Spleen (tissue), 11 donors: Measurements from ENCODE around the gene GPR142. TPM values are rescaled to one million over a fixed set of nuclear protein-coding genes. Genes with fewer than 3 reads are reported as not detected.

ENCODE experiments used
- DNase-seq: peaks from one replicate; pipeline ENCODE4 v3.0.0-alpha.2; 2020
- H3K27ac ChIP-seq, 8 donors: fragments of 200-600 bp; sonication (generic) in 7 of 8; 1 replicate in 4 of 8; 2 replicates in 4 of 8; pipeline versions ENCODE4 v1.5.0 to v1.8.0; 2016 to 2021; ENCODE audit warnings: inconsistent platforms in 4 of 8, mild to moderate bottlenecking in 4 of 8, moderate library complexity in 1 of 8
- H3K27me3 ChIP-seq, 7 donors: fragments of 200-600 bp; sonication (generic) in 6 of 7; replicated peaks in 1 of 7; 1 replicate in 4 of 7; 2 replicates in 3 of 7; pipeline versions ENCODE4 v1.5.0 to v1.8.0; 2016 to 2021; ENCODE audit warnings: inconsistent platforms in 3 of 7, mild to moderate bottlenecking in 1 of 7
- H3K36me3 ChIP-seq, 6 donors: fragments of 200-600 bp; sonication (generic) in 5 of 6; 1 replicate in 4 of 6; 2 replicates in 2 of 6; pipeline versions ENCODE4 v1.5.0 to v1.8.0; 2016 to 2021; ENCODE audit warnings: inconsistent platforms in 2 of 6
- H3K4me1 ChIP-seq, 6 donors: fragments of 200-600 bp; sonication (generic) in 5 of 6; 1 replicate in 3 of 6; 2 replicates in 3 of 6; pipeline versions ENCODE4 v1.5.0 to v1.8.0; 2016 to 2021; ENCODE audit warnings: inconsistent platforms in 3 of 6
- H3K4me3 ChIP-seq, 8 donors: fragments of 200-600 bp; sonication (generic) in 7 of 8; 1 replicate in 4 of 8; 2 replicates in 4 of 8; pipeline versions ENCODE4 v1.5.0 to v1.8.0; 2016 to 2021; ENCODE audit warnings: inconsistent platforms in 4 of 8, mild to moderate bottlenecking in 4 of 8, moderate library complexity in 2 of 8
- H3K9me3 ChIP-seq, 8 donors: fragments of 200-600 bp; sonication (generic) in 7 of 8; 1 replicate in 4 of 8; 2 replicates in 4 of 8; pipeline versions ENCODE4 v1.5.0 to v1.8.0; 2016 to 2021; ENCODE audit warnings: inconsistent platforms in 4 of 8
- POLR2A ChIP-seq, 3 donors: fragments of 450-650 bp; IDR thresholded peaks; one replicate each; pipeline ENCODE4 v1.5.1; 2017; ENCODE audit warnings: antibody characterized with exemption in 3 of 3, mild to moderate bottlenecking in 1 of 3
- POLR2AphosphoS5 ChIP-seq, 3 donors: sonication (generic); formaldehyde crosslinking; IDR thresholded peaks; one replicate each; pipeline ENCODE4 v1.5.1; 2017; ENCODE audit warnings: antibody characterized with exemption in 3 of 3
- WGBS, 5 donors: extraction: QIAGEN DNeasy Blood & Tissue Kit in 3 of 5; methylation state at CpG; one replicate each; pipeline versions ENCODE4 v1.1.5 to v1.1.7; 2013 to 2018; 5-methylcytosine and 5-hydroxymethylcytosine counted together
- intact Hi-C: fragments of 100-400 bp; cut with DNase I; formaldehyde crosslinking; loops from one replicate; pipeline ENCODE4 v1.15.0; 2023; ENCODE audit warnings: low total_unique reads
- polyA plus RNA-seq, 3 donors: library from polyadenylated mRNA; stranded (reverse); fragments of 200-250 nt; gene quantifications; one replicate each; pipeline ENCODE4 v1.2.1, GENCODE V29; 2013
- small RNA-seq, 4 donors: library from RNA; depleted of rRNA; stranded (forward); fragments of <200 nt; gene quantifications; one replicate each; pipeline ENCODE3, GENCODE V24; 2016
- total RNA-seq, 7 donors: library from RNA; depleted of rRNA in 3 of 7; stranded (reverse); fragments of >200 nt in 3 of 7; fragmentation: NEBNext Ultra II Directional in 4 of 7; extraction: Animal tissue kit (Norgen Biotek cat#: 25700) in 4 of 7; gene quantifications; one replicate each; pipeline versions ENCODE4 v1.1.0 to v1.2.1, GENCODE V29; 2016 to 2021
- TF ChIP-seq, protein P1 (sequence below), 11 experiments: fragments of 200-600 bp in 7 of 11; fragments of 450-650 bp in 4 of 11; sonication (generic) in 4 of 11; IDR thresholded peaks in 8 of 11; conservative IDR thresholded peaks in 3 of 11; 1 replicate in 7 of 11; 2 replicates in 4 of 11; pipeline versions ENCODE4 v1.4.0 to v1.8.0; 2016 to 2021; ENCODE audit warnings: antibody characterized with exemption in 11 of 11, inconsistent platforms in 4 of 11, mild to moderate bottlenecking in 1 of 11
- donor health status: healthy with polysubstance abuse.
- donor health status: DM: no; HTN: no; CAD: no; lungs with moderate emphysema.
- donor health status: DM: no; HTN: no; CAD: no.
- donor health status: Bipolar disorder and iron deficiency.
- donor health status: healthy.
- donor health status: DM: no; HTN: no; CAD: no.
- donor health status: DM: yes; HTN: yes; CAD: no.

The GPR142 gene
- total and polyA plus RNA-seq, 10 donors = 0.09 to 3.1 (median 1.7) TPM

- Histone ChIP-seq H3K27ac (no peak overlapping the region), H3K27me3 (no peaks in the 10 kb centered on the region), H3K36me3 (no peaks in the 10 kb centered on the region), H3K4me3 (no peak overlapping the region), H3K4me1 (no peaks in the 10 kb centered on the region), H3K9me3 (no peaks in the 10 kb centered on the region)
- intact Hi-C loops = no loop called here
- 91 to 96% (median 94%) methylated on average over 13 of the region's 13 CpGs for WGBS, 5 donors
- DNase-seq = no peak
- TF ChIP-seq, protein P1, sequence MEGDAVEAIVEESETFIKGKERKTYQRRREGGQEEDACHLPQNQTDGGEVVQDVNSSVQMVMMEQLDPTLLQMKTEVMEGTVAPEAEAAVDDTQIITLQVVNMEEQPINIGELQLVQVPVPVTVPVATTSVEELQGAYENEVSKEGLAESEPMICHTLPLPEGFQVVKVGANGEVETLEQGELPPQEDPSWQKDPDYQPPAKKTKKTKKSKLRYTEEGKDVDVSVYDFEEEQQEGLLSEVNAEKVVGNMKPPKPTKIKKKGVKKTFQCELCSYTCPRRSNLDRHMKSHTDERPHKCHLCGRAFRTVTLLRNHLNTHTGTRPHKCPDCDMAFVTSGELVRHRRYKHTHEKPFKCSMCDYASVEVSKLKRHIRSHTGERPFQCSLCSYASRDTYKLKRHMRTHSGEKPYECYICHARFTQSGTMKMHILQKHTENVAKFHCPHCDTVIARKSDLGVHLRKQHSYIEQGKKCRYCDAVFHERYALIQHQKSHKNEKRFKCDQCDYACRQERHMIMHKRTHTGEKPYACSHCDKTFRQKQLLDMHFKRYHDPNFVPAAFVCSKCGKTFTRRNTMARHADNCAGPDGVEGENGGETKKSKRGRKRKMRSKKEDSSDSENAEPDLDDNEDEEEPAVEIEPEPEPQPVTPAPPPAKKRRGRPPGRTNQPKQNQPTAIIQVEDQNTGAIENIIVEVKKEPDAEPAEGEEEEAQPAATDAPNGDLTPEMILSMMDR (IDR thresholded peaks at IDR 0.05 in 8 of 11, conservative IDR thresholded peaks at IDR 0.05 in 3 of 11) = no peak
- TF ChIP-seq POLR2A (IDR thresholded peaks at IDR 0.05) (no peak), POLR2AphosphoS5 (IDR thresholded peaks at IDR 0.05) (no peak)
Measured at GRCh38 chr17:74415608-74416396, 48.5 kb downstream of the GPR142 start.

DNA sequence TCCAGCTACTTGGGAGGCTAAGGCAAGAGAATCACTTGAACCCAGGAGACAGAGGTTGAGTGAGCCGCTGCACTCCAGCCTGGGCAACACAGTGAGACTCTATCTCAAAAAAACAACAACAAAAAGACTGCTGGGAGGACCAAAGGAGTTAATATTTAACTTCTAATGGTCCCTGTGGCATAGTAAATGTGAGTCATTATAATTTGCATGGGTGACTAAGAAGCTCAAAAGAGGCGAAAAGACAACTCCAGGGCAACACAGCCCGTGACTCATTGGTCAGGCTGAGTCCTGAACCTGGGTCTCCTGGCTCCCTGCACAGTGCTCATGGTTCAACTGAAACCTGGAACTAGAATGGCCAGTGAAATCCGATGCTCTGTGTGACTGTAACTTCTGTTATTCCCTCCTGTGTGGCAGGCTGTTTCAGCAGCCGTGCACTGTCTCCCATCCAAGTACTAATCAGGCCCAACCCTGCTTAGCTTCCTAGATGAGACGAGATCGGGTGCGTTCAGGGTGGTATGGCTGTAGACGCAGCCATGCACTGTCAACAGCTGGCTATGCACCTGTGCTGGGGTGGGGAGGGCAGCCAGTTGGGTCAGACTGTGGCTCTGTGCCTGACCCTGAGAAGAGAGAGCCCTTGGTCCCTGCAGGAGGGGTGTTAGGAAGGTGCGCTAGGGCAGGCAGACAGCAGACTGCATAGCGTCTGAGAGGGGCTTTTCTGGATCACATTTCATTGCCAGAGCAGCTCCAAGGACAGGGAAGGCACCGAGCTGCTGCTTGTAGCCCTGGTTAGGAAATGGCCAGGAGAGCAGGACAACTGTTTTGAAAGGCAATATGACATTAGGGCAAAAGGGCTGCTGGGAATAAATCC is 50.1 kb downstream of the GPR142 start:
- no peak overlapping the region for H3K27ac ChIP-seq
- TF ChIP-seq POLR2AphosphoS5 (IDR thresholded peaks at IDR 0.05) (no peak), POLR2A (IDR thresholded peaks at IDR 0.05) (no peak)
- TF ChIP-seq, protein P1 (IDR thresholded peaks at IDR 0.05 in 8 of 11, conservative IDR thresholded peaks at IDR 0.05 in 3 of 11) = no peak
- whole genome bisulfite sequencing, 5 donors = 59 to 83% (median 81%) methylated on average over 12 of the region's 12 CpGs
- no peaks in the 10 kb centered on the region for H3K9me3 ChIP-seq
- no peaks in the 10 kb centered on the region for H3K4me1 ChIP-seq
- DNase-seq = no peak
- H3K4me3 ChIP-seq = no peak overlapping the region
- no peaks in the 10 kb centered on the region for H3K36me3 ChIP-seq
- H3K27me3 ChIP-seq = no peaks in the 10 kb centered on the region
- intact Hi-C loops = no loop called here

DNA sequence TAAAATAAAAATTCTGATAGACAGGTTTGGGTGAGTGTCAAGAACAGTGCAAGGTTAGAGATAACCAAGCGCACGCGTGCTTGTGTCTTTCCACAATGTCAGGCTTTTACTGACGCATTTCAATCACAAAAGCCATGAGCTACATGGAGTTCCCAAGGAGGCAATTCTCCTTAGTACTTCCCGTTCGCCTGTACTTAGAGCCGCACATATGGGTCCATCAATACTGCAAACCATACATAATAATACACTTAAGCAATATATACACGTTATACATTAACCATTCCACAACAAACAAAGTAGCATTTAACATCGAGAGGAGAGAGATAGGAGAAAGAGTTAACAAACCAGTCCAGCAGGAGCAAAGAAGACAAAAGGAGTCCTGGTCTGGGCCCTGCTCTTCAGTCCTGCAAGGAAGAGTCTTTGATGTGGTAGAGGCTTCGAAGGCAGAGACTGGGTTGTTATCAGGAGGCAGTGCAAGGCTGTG is 52.7 kb downstream of the GPR142 start:
- no peaks in the 10 kb centered on the region for H3K9me3 ChIP-seq
- H3K27me3 ChIP-seq = peaks cover 0 to 5% (median 0%) of the 10 kb centered on the region in 7 donors
- H3K4me3 ChIP-seq = no peak overlapping the region
- DNase-seq = no peak
- no peak for TF ChIP-seq POLR2AphosphoS5 (IDR thresholded peaks at IDR 0.05)
- no peak for TF ChIP-seq POLR2A (IDR thresholded peaks at IDR 0.05)
- TF ChIP-seq, protein P1 (IDR thresholded peaks at IDR 0.05 in 8 of 11, conservative IDR thresholded peaks at IDR 0.05 in 3 of 11) = no peak
- WGBS, 5 donors = 90 to 92% (median 91%) methylated on average over 10 of the region's 10 CpGs
- no peak overlapping the region for H3K27ac ChIP-seq
- intact Hi-C loops = no loop called here
- no peaks in the 10 kb centered on the region for H3K4me1 ChIP-seq
- no peaks in the 10 kb centered on the region for H3K36me3 ChIP-seq

Small RNA genes lying within 50 kb of the gene (small RNA-seq; reads per million reads assigned to genes)
- gene RNA5SP448 = 0.06 to 0.21 (median 0.07) reads per million in 4 donors

Other genes with a start within 250 kb of the GPR142 start
- 1,000 to 10,000 TPM in 1 of 7 donors, 100 to 1,000 TPM in 6; 311 to 1,013 (median 730) TPM for gene RPL38, start 163.8 kb upstream of the GPR142 start, total RNA-seq
- gene RPL38, start 163.8 kb upstream of the GPR142 start, polyA plus RNA-seq = 1,000 to 10,000 TPM; 2,252 to 3,463 (median 3,460) TPM
- gene TTYH2, start 153.9 kb upstream of the GPR142 start, total RNA-seq = 10 to 100 TPM; 15.0 to 22.7 (median 21.0) TPM
- gene TTYH2, start 153.9 kb upstream of the GPR142 start, polyA plus RNA-seq = 1 to 10 TPM; 2.7 to 5.5 (median 4.0) TPM
- under 1 TPM in 3 of 7 donors, not detected in 4; 0.23 to 0.67 (median 0.29) TPM for gene DNAI2, start 93.3 kb upstream of the GPR142 start, total RNA-seq
- under 1 TPM in 2 of 3 donors, not detected in 1; 0.35 to 0.72 TPM for gene DNAI2, start 93.3 kb upstream of the GPR142 start, polyA plus RNA-seq
- 10 to 100 TPM; 15.9 to 48.2 (median 24.1) TPM for gene KIF19, start 41.3 kb upstream of the GPR142 start, total RNA-seq
- 10 to 100 TPM in 2 of 3 donors, 1 to 10 TPM in 1; 5.7 to 22.8 (median 13.3) TPM for gene KIF19, start 41.3 kb upstream of the GPR142 start, polyA plus RNA-seq
- under 1 TPM in 1 of 7 donors, not detected in 6; 0.51 TPM for gene BTBD17, start 5.6 kb upstream of the GPR142 start, total RNA-seq
- gene BTBD17, start 5.6 kb upstream of the GPR142 start, polyA plus RNA-seq = under 1 TPM in 1 of 3 donors, not detected in 2; 0.06 TPM
- 10 to 100 TPM; 24.1 to 70.0 (median 36.6) TPM for gene GPRC5C, start 64.6 kb downstream of the GPR142 start, total RNA-seq
- 10 to 100 TPM; 11.0 to 19.7 (median 18.9) TPM for gene GPRC5C, start 64.6 kb downstream of the GPR142 start, polyA plus RNA-seq
- gene CD300A, start 99.1 kb downstream of the GPR142 start, total RNA-seq = 100 to 1,000 TPM in 6 of 7 donors, 10 to 100 TPM in 1; 95.6 to 142 (median 111) TPM
- gene CD300A, start 99.1 kb downstream of the GPR142 start, polyA plus RNA-seq = 10 to 100 TPM; 34.2 to 93.3 (median 76.1) TPM
- 1 to 10 TPM; 1.2 to 5.6 (median 3.0) TPM for gene CD300LB, start 164.0 kb downstream of the GPR142 start, total RNA-seq
- 1 to 10 TPM in 2 of 3 donors, under 1 TPM in 1; 0.47 to 2.0 (median 1.0) TPM for gene CD300LB, start 164.0 kb downstream of the GPR142 start, polyA plus RNA-seq
- gene CD300C, start 178.6 kb downstream of the GPR142 start, total RNA-seq = 10 to 100 TPM in 2 of 7 donors, 1 to 10 TPM in 5; 4.3 to 10.3 (median 6.0) TPM
- 1 to 10 TPM in 2 of 3 donors, under 1 TPM in 1; 0.96 to 1.2 (median 1.0) TPM for gene CD300C, start 178.6 kb downstream of the GPR142 start, polyA plus RNA-seq
- 10 to 100 TPM in 1 of 7 donors, 1 to 10 TPM in 4, not detected in 2; 1.8 to 20.0 (median 3.7) TPM for gene CD300H, start 200.0 kb downstream of the GPR142 start, total RNA-seq
- 1 to 10 TPM; 1.5 to 4.8 (median 4.1) TPM for gene CD300H, start 200.0 kb downstream of the GPR142 start, polyA plus RNA-seq
- 1 to 10 TPM in 1 of 7 donors, not detected in 6; 1.4 TPM for gene CD300LD, start 224.8 kb downstream of the GPR142 start, total RNA-seq
- gene CD300LD, start 224.8 kb downstream of the GPR142 start, polyA plus RNA-seq = under 1 TPM in 1 of 3 donors, not detected in 2; 0.06 TPM